Gastroesophageal sphincter (tissue), 3 donors: Measurements from ENCODE around the gene IL2RA.

ENCODE experiments used
- POLR2AphosphoS5 ChIP-seq: sonication (generic); formaldehyde crosslinking; IDR thresholded peaks from one replicate; pipeline ENCODE4 v1.6.1; 2017; ENCODE audit warnings: antibody characterized with exemption
- TF ChIP-seq, protein P1 (sequence below), 4 experiments: fragments of 200-600 bp in 2 of 4; fragments of 450-650 bp in 2 of 4; sonication (generic) in 1 of 4; IDR thresholded peaks; one replicate each; pipeline ENCODE4 v1.5.1; 2017 to 2019; ENCODE audit warnings: antibody characterized with exemption in 4 of 4, mild to moderate bottlenecking in 2 of 4, moderate library complexity in 2 of 4

DNA sequence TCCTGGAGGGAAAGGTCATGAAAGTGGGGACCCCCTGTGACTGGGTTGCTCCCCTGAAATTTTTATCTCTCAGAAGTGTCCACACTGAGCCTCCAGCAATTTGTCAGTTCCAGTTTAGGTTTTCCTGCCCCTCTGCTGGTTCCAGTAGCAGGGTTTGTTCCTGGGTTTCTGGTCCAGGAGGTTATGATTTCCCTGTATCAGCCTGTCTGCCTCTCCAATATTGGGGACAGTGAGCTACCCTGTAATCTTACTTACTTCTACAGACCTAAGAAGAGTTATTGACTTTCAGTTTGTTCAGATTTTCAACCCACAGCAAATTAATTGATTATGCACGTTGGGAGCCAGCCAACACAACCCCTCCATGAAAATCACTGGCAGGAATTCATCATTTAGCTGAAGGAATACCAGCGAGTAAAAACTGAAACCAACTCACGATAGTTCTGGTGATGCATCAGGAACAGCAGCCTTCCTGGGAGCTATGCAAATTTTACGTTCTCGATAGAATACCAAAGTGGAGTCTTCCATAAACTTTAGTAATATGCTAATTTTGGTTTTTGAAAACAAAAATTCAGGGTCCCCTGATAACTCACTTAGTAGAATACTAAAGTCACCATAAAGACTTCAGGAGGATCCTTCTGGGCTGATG is 53.5 kb downstream of the IL2RA start:
- TF ChIP-seq, protein P1, sequence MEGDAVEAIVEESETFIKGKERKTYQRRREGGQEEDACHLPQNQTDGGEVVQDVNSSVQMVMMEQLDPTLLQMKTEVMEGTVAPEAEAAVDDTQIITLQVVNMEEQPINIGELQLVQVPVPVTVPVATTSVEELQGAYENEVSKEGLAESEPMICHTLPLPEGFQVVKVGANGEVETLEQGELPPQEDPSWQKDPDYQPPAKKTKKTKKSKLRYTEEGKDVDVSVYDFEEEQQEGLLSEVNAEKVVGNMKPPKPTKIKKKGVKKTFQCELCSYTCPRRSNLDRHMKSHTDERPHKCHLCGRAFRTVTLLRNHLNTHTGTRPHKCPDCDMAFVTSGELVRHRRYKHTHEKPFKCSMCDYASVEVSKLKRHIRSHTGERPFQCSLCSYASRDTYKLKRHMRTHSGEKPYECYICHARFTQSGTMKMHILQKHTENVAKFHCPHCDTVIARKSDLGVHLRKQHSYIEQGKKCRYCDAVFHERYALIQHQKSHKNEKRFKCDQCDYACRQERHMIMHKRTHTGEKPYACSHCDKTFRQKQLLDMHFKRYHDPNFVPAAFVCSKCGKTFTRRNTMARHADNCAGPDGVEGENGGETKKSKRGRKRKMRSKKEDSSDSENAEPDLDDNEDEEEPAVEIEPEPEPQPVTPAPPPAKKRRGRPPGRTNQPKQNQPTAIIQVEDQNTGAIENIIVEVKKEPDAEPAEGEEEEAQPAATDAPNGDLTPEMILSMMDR (IDR thresholded peaks at IDR 0.05): no peak
- TF ChIP-seq POLR2AphosphoS5: no peak
